Adrenal gland (tissue), 5 donors: Measurements from ENCODE around the gene UBR1.
A peak's percentile ranks its signal among the peaks of the same experiment; 100 is the strongest.

Source experiments
- POLR2A ChIP-seq, 2 donors: fragments of 450-650 bp; IDR thresholded peaks; one replicate each; pipeline ENCODE4 v1.6.1; 2017; ENCODE audit warnings: antibody characterized with exemption in 2 of 2, mild to moderate bottlenecking in 2 of 2, moderate library complexity in 1 of 2
- TF ChIP-seq, protein P1 (sequence below), 6 experiments: fragments of 450-650 bp in 4 of 6; fragments of 200-600 bp in 2 of 6; sonication (generic) in 1 of 6; IDR thresholded peaks; 1 replicate in 5 of 6; 2 replicates in 1 of 6; pipeline versions ENCODE4 v1.5.1 to v1.8.0; 2016 to 2021; ENCODE audit warnings: antibody characterized with exemption in 6 of 6, mild to moderate bottlenecking in 2 of 6, moderate library complexity in 1 of 6
- donor health status: DM: no; HTN: no; CAD: no.

DNA sequence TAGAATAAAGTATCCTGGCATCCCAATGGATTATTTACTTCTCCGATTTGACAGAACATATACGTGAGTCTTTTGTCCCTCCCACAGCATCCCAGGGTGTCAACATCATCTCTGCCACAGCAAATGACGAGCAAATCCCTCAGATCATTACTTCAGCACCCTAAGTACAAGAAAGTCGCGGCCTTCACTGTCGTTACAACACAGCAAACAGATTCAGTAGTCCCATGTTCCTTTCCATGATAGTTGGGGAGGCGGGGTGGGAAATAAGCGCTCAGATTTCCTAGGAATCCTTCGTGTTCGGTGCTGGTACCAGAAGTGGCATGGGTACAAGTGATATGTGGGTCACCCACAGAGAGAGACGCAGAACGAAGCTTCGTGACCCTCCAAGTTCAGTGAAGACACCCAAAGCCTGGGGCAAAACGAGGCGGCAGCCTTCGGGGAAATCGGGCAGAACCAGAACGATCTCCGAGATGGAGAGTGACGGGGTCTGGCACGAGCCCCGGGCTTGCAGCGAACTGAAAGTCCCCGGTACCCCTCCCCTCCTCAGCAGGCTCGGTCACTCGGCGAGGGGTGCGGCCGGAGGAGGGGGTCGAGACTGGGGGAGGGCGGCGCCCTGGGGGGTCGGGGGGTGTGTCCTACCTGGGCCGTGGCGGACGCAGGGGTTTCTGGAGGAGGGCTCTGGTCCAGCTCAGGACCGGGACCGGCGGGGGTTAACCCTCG lies 185.9 kb downstream of the UBR1 start:
- TF ChIP-seq POLR2A (IDR thresholded peaks at IDR 0.05), result peak in 1 of 2 donors; percentile 24
- TF ChIP-seq, protein P1, sequence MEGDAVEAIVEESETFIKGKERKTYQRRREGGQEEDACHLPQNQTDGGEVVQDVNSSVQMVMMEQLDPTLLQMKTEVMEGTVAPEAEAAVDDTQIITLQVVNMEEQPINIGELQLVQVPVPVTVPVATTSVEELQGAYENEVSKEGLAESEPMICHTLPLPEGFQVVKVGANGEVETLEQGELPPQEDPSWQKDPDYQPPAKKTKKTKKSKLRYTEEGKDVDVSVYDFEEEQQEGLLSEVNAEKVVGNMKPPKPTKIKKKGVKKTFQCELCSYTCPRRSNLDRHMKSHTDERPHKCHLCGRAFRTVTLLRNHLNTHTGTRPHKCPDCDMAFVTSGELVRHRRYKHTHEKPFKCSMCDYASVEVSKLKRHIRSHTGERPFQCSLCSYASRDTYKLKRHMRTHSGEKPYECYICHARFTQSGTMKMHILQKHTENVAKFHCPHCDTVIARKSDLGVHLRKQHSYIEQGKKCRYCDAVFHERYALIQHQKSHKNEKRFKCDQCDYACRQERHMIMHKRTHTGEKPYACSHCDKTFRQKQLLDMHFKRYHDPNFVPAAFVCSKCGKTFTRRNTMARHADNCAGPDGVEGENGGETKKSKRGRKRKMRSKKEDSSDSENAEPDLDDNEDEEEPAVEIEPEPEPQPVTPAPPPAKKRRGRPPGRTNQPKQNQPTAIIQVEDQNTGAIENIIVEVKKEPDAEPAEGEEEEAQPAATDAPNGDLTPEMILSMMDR (IDR thresholded peaks at IDR 0.05), result no peak
